ENCODE measurements around the gene FXYD6. TPM values are rescaled to one million over a fixed set of nuclear protein-coding genes. Genes with fewer than 3 reads are reported as not detected.

The FXYD6 gene
- total and polyA plus RNA-seq, 9 of the 15 experiments (the other 6 are each of a cell fraction or from before 2014, with no cell fraction given) = 0.07 to 0.35 TPM; not detected in 7

GRCh38 chr11:117809236-117810055 lies 67.0 kb downstream of the FXYD6 start (continued):
- no peak for TF ChIP-seq SRSF3 (IDR thresholded peaks at IDR 0.05; ENCODE audit: insufficient read depth, low read length)
- TF ChIP-seq PHF8 (IDR thresholded peaks at IDR 0.05; ENCODE audit: borderline replicate concordance, low read length) = no peak
- no peak for TF ChIP-seq ZNF445 (CRISPR knock-in tag; IDR thresholded peaks at IDR 0.05; ENCODE audit: low read depth)
- TF ChIP-seq ZNF217 (CRISPR knock-in tag; IDR thresholded peaks at IDR 0.05) = no peak
- TF ChIP-seq NONO (IDR thresholded peaks at IDR 0.05; ENCODE audit: low read depth in 2 of 2, low read length in 1 of 2) = no peak
- no peak for TF ChIP-seq HEY1 (CRISPR knock-in tag; IDR thresholded peaks at IDR 0.05; ENCODE audit: borderline replicate concordance)
- peak; percentile 80 to 82; a peak in 3 of 4 replicates for TF ChIP-seq MLLT1 (IDR thresholded peaks at IDR 0.05)
- TF ChIP-seq ZBTB43 (CRISPR knock-in tag; IDR thresholded peaks at IDR 0.05) = peak; percentile 99
- TF ChIP-seq TFE3 (CRISPR knock-in tag; IDR thresholded peaks at IDR 0.05) = no peak
- TF ChIP-seq ZKSCAN3 (CRISPR knock-in tag; IDR thresholded peaks at IDR 0.05) = no peak
- TF ChIP-seq NFIC (IDR thresholded peaks at IDR 0.05) = peak; percentile 10; the same call in 1 of the 2 replicates
- peak in 1 of 2 experiments; percentile 85; a peak in 2 of 4 replicates for TF ChIP-seq HDAC1 (IDR thresholded peaks at IDR 0.05)
- TF ChIP-seq CLOCK (CRISPR knock-in tag; IDR thresholded peaks at IDR 0.05; ENCODE audit: borderline replicate concordance) = no peak
- peak; percentile 44; the same call in 1 of the 2 replicates for TF ChIP-seq CC2D1A (IDR thresholded peaks at IDR 0.05)
- TF ChIP-seq GTF2A2 (tag; IDR thresholded peaks at IDR 0.05) = no peak
- peak; percentile 37 for TF ChIP-seq NUFIP1 (IDR thresholded peaks at IDR 0.05; ENCODE audit: partially characterized antibody)
- TF ChIP-seq EP300 (IDR thresholded peaks at IDR 0.05; ENCODE audit: low read length) = no peak
- TF ChIP-seq GATAD2A (IDR thresholded peaks at IDR 0.05) = peak; percentile 77; the same call in 1 of the 2 replicates
- TF ChIP-seq ZNF655 (CRISPR knock-in tag; IDR thresholded peaks at IDR 0.05) = no peak

Measured in K562 (cell line).